Gastroesophageal sphincter (tissue), 3 donors: ENCODE data around the gene SHLD1.

ENCODE experiments used
- POLR2A ChIP-seq, 2 donors: fragments of 450-650 bp; IDR thresholded peaks; one replicate each; pipeline ENCODE4 v1.6.1; 2017; ENCODE audit warnings: antibody characterized with exemption in 2 of 2, mild to moderate bottlenecking in 2 of 2, moderate library complexity in 1 of 2
- TF ChIP-seq, protein P1 (sequence below), 4 experiments: fragments of 200-600 bp in 2 of 4; fragments of 450-650 bp in 2 of 4; sonication (generic) in 1 of 4; IDR thresholded peaks; one replicate each; pipeline ENCODE4 v1.5.1; 2017 to 2019; ENCODE audit warnings: antibody characterized with exemption in 4 of 4, mild to moderate bottlenecking in 2 of 4, moderate library complexity in 2 of 4

DNA sequence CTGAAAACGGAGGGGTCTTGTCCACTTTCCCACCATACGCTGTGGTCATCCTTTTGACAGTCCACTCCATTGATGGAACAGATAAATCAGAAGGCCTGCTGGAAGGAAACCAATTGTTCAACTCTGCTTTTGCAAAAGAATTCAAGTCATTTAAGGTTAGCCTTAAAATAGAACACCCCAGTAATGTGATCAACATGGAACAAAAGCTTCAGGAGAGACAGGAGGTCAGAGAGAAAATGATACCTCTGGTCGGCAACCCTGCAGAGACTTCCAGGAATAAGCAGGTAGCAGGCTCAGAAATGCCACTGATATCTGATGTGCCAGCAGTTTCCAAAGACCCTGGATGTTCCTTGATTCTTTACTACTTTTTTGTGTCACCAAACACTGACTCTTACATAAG is 39.6 kb upstream of the SHLD1 start:
- no peak for TF ChIP-seq POLR2A (IDR thresholded peaks at IDR 0.05)
- TF ChIP-seq, protein P1, sequence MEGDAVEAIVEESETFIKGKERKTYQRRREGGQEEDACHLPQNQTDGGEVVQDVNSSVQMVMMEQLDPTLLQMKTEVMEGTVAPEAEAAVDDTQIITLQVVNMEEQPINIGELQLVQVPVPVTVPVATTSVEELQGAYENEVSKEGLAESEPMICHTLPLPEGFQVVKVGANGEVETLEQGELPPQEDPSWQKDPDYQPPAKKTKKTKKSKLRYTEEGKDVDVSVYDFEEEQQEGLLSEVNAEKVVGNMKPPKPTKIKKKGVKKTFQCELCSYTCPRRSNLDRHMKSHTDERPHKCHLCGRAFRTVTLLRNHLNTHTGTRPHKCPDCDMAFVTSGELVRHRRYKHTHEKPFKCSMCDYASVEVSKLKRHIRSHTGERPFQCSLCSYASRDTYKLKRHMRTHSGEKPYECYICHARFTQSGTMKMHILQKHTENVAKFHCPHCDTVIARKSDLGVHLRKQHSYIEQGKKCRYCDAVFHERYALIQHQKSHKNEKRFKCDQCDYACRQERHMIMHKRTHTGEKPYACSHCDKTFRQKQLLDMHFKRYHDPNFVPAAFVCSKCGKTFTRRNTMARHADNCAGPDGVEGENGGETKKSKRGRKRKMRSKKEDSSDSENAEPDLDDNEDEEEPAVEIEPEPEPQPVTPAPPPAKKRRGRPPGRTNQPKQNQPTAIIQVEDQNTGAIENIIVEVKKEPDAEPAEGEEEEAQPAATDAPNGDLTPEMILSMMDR (IDR thresholded peaks at IDR 0.05) = no peak
